K562 (cell line): ENCODE results near the gene ACVR1C. TPM values are rescaled to one million over a fixed set of nuclear protein-coding genes. Genes with fewer than 3 reads are reported as not detected.

Experiments
- ATAC-seq: fragments of 200-7000 bp; cut with Tn5 transposase; 3 replicates; pipeline ENCODE4 v1.9.1; 2020; ENCODE audit warnings: moderate library complexity
- BruUV-seq: library from RNA; stranded (reverse); fragments of 400-500 nt; replicated peaks from 2 replicates; lab custom pipeline; 2021; lab: Mats Ljungman, UMichigan
- CTCF ChIA-PET: fragments of 300-600 bp; formaldehyde crosslinking; extraction: SDS; loops from one replicate; lab custom pipeline; 2021; ENCODE audit warnings: low intra/inter-chr PET ratio; lab: Yijun Ruan, JAX
- POLR2A ChIA-PET: fragments of 300-600, 350-650 bp; sonication (Branson Sonifier 250); formaldehyde crosslinking; extraction: SDS; loops from one replicate; lab custom pipeline; 2021; ENCODE audit warnings: antibody characterized with exemption, inconsistent platforms; lab: Yijun Ruan, JAX
- DNase-seq, 4 experiments: peaks; one replicate each; pipeline versions ENCODE4 v3.0.0 to v3.0.0-alpha.2; 2011 to 2018; ENCODE audit warnings: low spot score in 3 of 4, mixed read lengths in 3 of 4; ENCODE audit errors: extremely low read depth in 1 of 4
- FAIRE-seq: peaks from 2 replicates; lab custom pipeline; 2011; peaks lifted over from hg19 to GRCh38; lab: Jason Lieb, UNC
- H2AFZ ChIP-seq: 2 replicates; pipeline ENCODE4 v1.6.0; 2011; ENCODE audit warnings: low read depth, low read length, control low read depth, inconsistent platforms
- H3K27ac ChIP-seq: fragments of 200-600 bp; 3 replicates; pipeline ENCODE4 v1.8.0; 2011; ENCODE audit warnings: low read depth, mild to moderate bottlenecking, control low read depth, inconsistent platforms, low read length, moderate library complexity, mixed read lengths; ENCODE audit errors: extremely low read depth
- H3K27me3 ChIP-seq, 2 experiments: fragments of 300-600 bp in 1 of 2; 2 replicates in 1 of 2; 3 replicates in 1 of 2; pipeline versions ENCODE4 v1.6.0 to v1.8.0; 2011; ENCODE audit warnings: inconsistent platforms in 2 of 2, low read length in 2 of 2, mild to moderate bottlenecking in 1 of 2, mixed read lengths in 1 of 2, moderate library complexity in 1 of 2; ENCODE audit not compliant: control insufficient read depth in 2 of 2, insufficient read depth in 2 of 2
- H3K36me3 ChIP-seq: fragments of 300-600 bp; 3 replicates; pipeline ENCODE4 v1.8.0; 2011; ENCODE audit warnings: mild to moderate bottlenecking, low read length, inconsistent platforms; ENCODE audit not compliant: control insufficient read depth, insufficient read depth
- H3K4me1 ChIP-seq, 2 experiments: fragments of 200-600 bp in 1 of 2; replicated peaks in 1 of 2; 2 replicates in 1 of 2; 3 replicates in 1 of 2; pipeline versions ENCODE4 v1.5.1 to v1.8.0; 2011; ENCODE audit warnings: inconsistent platforms in 2 of 2, low read length in 2 of 2, mild to moderate bottlenecking in 1 of 2, mixed read lengths in 1 of 2, moderate library complexity in 1 of 2; ENCODE audit not compliant: control insufficient read depth in 2 of 2, insufficient read depth in 2 of 2
- H3K4me2 ChIP-seq: 2 replicates; pipeline ENCODE4 v1.6.1; 2011; ENCODE audit warnings: low read length, control low read depth, inconsistent platforms, mixed read lengths; ENCODE audit not compliant: insufficient read depth
- H3K4me3 ChIP-seq: fragments of 200-600 bp; sonication (generic), shearing (Covaris generic); 2 replicates; pipeline ENCODE4 v1.5.1; 2016; ENCODE audit warnings: control low read depth, inconsistent platforms
- H3K79me2 ChIP-seq: fragments of 200-600 bp; 3 replicates; pipeline ENCODE4 v1.8.0; 2011; ENCODE audit warnings: low read length, inconsistent platforms; ENCODE audit not compliant: control insufficient read depth, insufficient read depth
- H3K9ac ChIP-seq, 2 experiments: 2 replicates each; pipeline versions ENCODE4 v1.6.0 to v1.6.1; 2011; ENCODE audit warnings: low read depth in 2 of 2, low read length in 2 of 2, control low read depth in 1 of 2, inconsistent platforms in 1 of 2, mild to moderate bottlenecking in 1 of 2, mixed read lengths in 1 of 2; ENCODE audit not compliant: insufficient read depth in 1 of 2
- H3K9me1 ChIP-seq: one replicate; pipeline ENCODE4 v1.6.0; 2011; ENCODE audit warnings: inconsistent platforms, mild to moderate bottlenecking, low read length, moderate library complexity; ENCODE audit not compliant: control insufficient read depth, insufficient read depth
- H3K9me3 ChIP-seq: replicated peaks from 2 replicates; pipeline ENCODE4 v1.5.1; 2011; ENCODE audit warnings: low read depth, low read length, inconsistent platforms; ENCODE audit not compliant: control insufficient read depth, insufficient read depth
- H4K20me1 ChIP-seq: replicated peaks from 2 replicates; pipeline ENCODE4 v1.6.1; 2011; ENCODE audit warnings: low read length, inconsistent platforms, mixed read lengths; ENCODE audit not compliant: control insufficient read depth, insufficient read depth
- CBFA2T3 ChIP-seq: fragments of 450-650 bp; IDR thresholded peaks from 2 replicates; pipeline ENCODE4 v1.6.1; 2017
- CHCHD3 ChIP-seq: fragments of 250-450 bp; sonication (Bioruptor Pico); IDR thresholded peaks from 2 replicates; pipeline ENCODE4 v2.1.2; 2022; ENCODE audit warnings: mild to moderate bottlenecking
- DMBX1 ChIP-seq: fragments of 250-450 bp; sonication (Bioruptor Pico); IDR thresholded peaks from 2 replicates; pipeline ENCODE4 v1.8.0; 2022; ENCODE audit warnings: inconsistent platforms, mild to moderate bottlenecking, moderate library complexity, borderline replicate concordance
- ELF4 ChIP-seq: fragments of 450-650 bp; formaldehyde crosslinking; IDR thresholded peaks from 2 replicates; pipeline ENCODE4 v1.4.0; 2022; ENCODE audit warnings: missing genetic modification characterization
- FOSL1 ChIP-seq: fragments of 200-800 bp; sonication (Bioruptor generic); conservative IDR thresholded peaks from 2 replicates; pipeline ENCODE4 v1.6.1; 2016; ENCODE audit warnings: missing genetic modification characterization, missing compliant biosample characterization
- PCBP1 ChIP-seq: fragments of 200-400 bp; formaldehyde crosslinking; IDR thresholded peaks from 2 replicates; pipeline ENCODE4 v1.6.1; 2018; ENCODE audit warnings: mild to moderate bottlenecking, low read depth, low read length; ENCODE audit not compliant: poor library complexity, severe bottlenecking
- TBL1XR1 ChIP-seq, 2 experiments: IDR thresholded peaks; 2 replicates each; pipeline ENCODE4 v1.6.1; 2012; ENCODE audit warnings: improper control_type of control experiment in 2 of 2, low read length in 2 of 2, mild to moderate bottlenecking in 1 of 2
- ZNF696 ChIP-seq: fragments of 250-450 bp; sonication (Bioruptor Pico); conservative IDR thresholded peaks from 2 replicates; pipeline ENCODE4 v1.4.0; 2020; ENCODE audit warnings: mild to moderate bottlenecking, moderate library complexity
- ZNF780A ChIP-seq: fragments of 250-450 bp; sonication (Bioruptor Pico); IDR thresholded peaks from 2 replicates; pipeline ENCODE4 v1.5.0; 2021; ENCODE audit warnings: mild to moderate bottlenecking
- WGBS: fragments of 100-300 bp; shearing (Covaris generic); methylation state at CpG from one replicate; pipeline ENCODE4 v1.1.6; 2016; ENCODE audit warnings: low coverage, mixed read lengths; ENCODE audit not compliant: insufficient coverage; ENCODE audit errors: missing lambda C conversion rate; 5-methylcytosine and 5-hydroxymethylcytosine counted together
- in situ Hi-C: fragments of 300-500 bp; cut with MboI; formaldehyde crosslinking; loops from 4 replicates; pipeline ENCODE4 v1.15.0; 2018; ENCODE audit warnings: inconsistent platforms, mixed read lengths
- intact Hi-C: fragments of 100-400 bp; cut with micrococcal nuclease; formaldehyde crosslinking; loops from 2 replicates; pipeline ENCODE4 v1.14.2; 2022
- polyA plus RNA-seq, 8 experiments: library from polyadenylated mRNA; depleted of rRNA in 4 of 8; stranded (reverse) in 5 of 8; unstranded in 3 of 8; fragments of >200 nt; fragmentation: Nextera tagmentation in 2 of 8; fragmentation: Illumina TruSeq in 1 of 8; extraction: Ambion mirVana in 2 of 8; extraction: Trizol in 1 of 8; gene quantifications; 2 replicates each; pipeline versions ENCODE4 v1.2.1 to v1.2.3, GENCODE V29; 2011 to 2014; ENCODE audit warnings: inconsistent platforms in 1 of 8, missing spikeins in 1 of 8
- total RNA-seq, 7 experiments: library from RNA; depleted of rRNA in 6 of 7; stranded (reverse); fragments of >200 nt in 6 of 7; fragmentation: Illumina TruSeq in 2 of 7; extraction: Trizol in 2 of 7; gene quantifications; 2 replicates each; pipeline versions ENCODE4 v1.2.1 to v1.2.3, GENCODE V29; 2011 to 2021; ENCODE audit warnings: low replicate concordance in 1 of 7

ACVR1C gene
- total and polyA plus RNA-seq, 9 of the 15 experiments (the other 6 are each of a cell fraction or from before 2014, with no cell fraction given), result 0.05 to 0.58 (median 0.28) TPM

DNA sequence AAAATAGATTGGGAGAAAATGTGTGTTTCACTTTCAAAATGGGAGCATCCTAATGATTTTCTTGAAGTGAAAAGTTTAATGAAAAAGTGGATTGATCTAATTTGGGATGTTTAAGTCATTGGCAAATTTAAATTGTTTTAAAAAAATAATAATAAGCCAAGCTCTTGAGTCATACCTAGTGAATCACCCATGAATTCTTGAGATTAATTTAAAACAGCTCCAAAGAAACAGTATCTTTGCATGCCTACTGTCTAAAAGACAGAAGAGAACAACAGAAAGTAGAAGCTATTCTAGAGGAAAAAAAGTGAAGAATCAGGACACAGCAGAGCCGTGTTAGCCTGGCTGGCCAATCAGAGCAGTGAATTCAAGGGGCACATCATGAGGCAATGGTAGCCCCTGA, 7.7 kb downstream of the ACVR1C start:
- Histone ChIP-seq H3K9ac (no peak overlapping the region), H3K36me3 (no peaks in the 10 kb centered on the region), H3K4me2 (no peak overlapping the region), H3K27me3 (no peaks in the 10 kb centered on the region), H3K79me2 (no peaks in the 10 kb centered on the region), H3K27ac (no peak overlapping the region), H2AFZ (no peak overlapping the region), H3K4me3 (no peak overlapping the region), H4K20me1 (no peaks in the 10 kb centered on the region), H3K9me1 (no peaks in the 10 kb centered on the region), H3K9me3 (no peaks in the 10 kb centered on the region), H3K4me1 (no peaks in the 10 kb centered on the region)
- in situ Hi-C loops (no loop called here), intact Hi-C loops (no loop called here)
- ATAC-seq (no peak), FAIRE-seq (no peak), DNase-seq (no peak)
- ChIA-PET POLR2A (interaction anchor here (0.8 to 1.7 kb wide), 3 partner anchors 8 to 127 kb away, joined by 3 to 4 read pairs (median 3); no protein-coding TSS in a partner anchor), CTCF (no interaction called here)
- TF ChIP-seq CHCHD3, result no peak
- no peak for TF ChIP-seq ZNF780A (CRISPR knock-in tag)
- 0% methylated on average over 1 of the region's 1 CpG for WGBS
- BruUV-seq, result no TSS peak

DNA sequence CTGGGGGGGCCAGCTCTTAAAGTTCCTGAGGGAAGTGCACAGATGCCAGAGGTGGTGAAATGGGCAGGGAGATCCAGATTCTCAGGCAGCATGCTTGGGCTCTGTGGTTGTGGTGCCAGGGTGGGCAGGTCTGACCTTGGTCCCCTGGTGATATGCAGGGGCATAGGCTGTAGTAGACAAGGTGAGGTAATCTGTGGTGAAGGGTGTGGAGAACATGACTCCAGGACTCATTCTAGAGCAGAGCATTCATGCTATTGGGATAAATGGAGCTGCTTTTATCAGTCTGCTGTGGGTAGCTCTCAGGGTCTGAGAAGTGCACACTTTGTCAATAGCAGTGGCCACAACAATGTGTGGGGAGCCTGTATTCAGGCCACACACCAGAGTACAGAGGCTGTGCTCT, 16.9 kb downstream of the ACVR1C start:
- no peak overlapping the region for H3K27ac ChIP-seq
- H4K20me1 ChIP-seq, result no peaks in the 10 kb centered on the region
- H3K79me2 ChIP-seq, result no peaks in the 10 kb centered on the region
- H3K4me1 ChIP-seq, result no peaks in the 10 kb centered on the region
- no peak overlapping the region for H3K4me2 ChIP-seq
- H3K36me3 ChIP-seq, result no peaks in the 10 kb centered on the region
- no peaks in the 10 kb centered on the region for H3K9me1 ChIP-seq
- H3K9me3 ChIP-seq, result no peaks in the 10 kb centered on the region
- no peak overlapping the region for H2AFZ ChIP-seq
- no peak overlapping the region for H3K9ac ChIP-seq
- no peak for FAIRE-seq
- POLR2A ChIA-PET, result interaction anchor here (1.1 kb wide), 1 partner anchor 16 kb away, joined by 3 read pairs; no protein-coding TSS in a partner anchor
- CTCF ChIA-PET, result no interaction called here
- in situ Hi-C loops (no loop called here), intact Hi-C loops (no loop called here)
- TF ChIP-seq DMBX1 (CRISPR knock-in tag) (no peak), CBFA2T3 (no peak), PCBP1 (no peak), FOSL1 (tag) (no peak), ZNF696 (no peak), ELF4 (CRISPR knock-in tag) (no peak), TBL1XR1 (IDR thresholded peaks at IDR 0.05; ENCODE audit: low read length in 2 of 2) (no peak)
- TF ChIP-seq, all 486 proteins: peak for 0
- ATAC-seq (no peak), DNase-seq (no peak)
- no TSS peak for BruUV-seq
- no peaks in the 10 kb centered on the region for H3K27me3 ChIP-seq
- H3K4me3 ChIP-seq, result no peak overlapping the region
